Activated naive CD8-positive, alpha-beta T cell treated with anti-CD3 and anti-CD28 coated beads for 36 hours (primary cell): ENCODE results near the gene RGS12. TPM values are rescaled to one million over a fixed set of nuclear protein-coding genes. Genes with fewer than 3 reads are reported as not detected.
A peak's percentile ranks its signal among the peaks of the same experiment; 100 is the strongest.
"Not testable (repeated sequence)": the region's sequence is repeated elsewhere in the genome, so short reads cannot be mapped to it uniquely, and the experiment has no call there.

Experiments
- DNase-seq: peaks from one replicate; pipeline ENCODE4 v3.0.0; 2021
- H3K27ac Mint-ChIP-seq: one replicate; pipeline ENCODE4 v1.8.0; 2022; ENCODE audit warnings: mild to moderate bottlenecking, moderate library complexity, mixed read lengths
- H3K27me3 Mint-ChIP-seq: one replicate; pipeline ENCODE4 v1.8.0; 2022; ENCODE audit warnings: mild to moderate bottlenecking, mixed read lengths
- H3K36me3 Mint-ChIP-seq: one replicate; pipeline ENCODE4 v1.8.0; 2021; ENCODE audit warnings: mild to moderate bottlenecking, mixed read lengths
- H3K4me1 Mint-ChIP-seq: one replicate; pipeline ENCODE4 v1.8.0; 2021; ENCODE audit warnings: mixed read lengths
- H3K4me3 Mint-ChIP-seq: one replicate; pipeline ENCODE4 v1.8.0; 2022; ENCODE audit warnings: mild to moderate bottlenecking, moderate library complexity, mixed read lengths
- H3K9me3 Mint-ChIP-seq: one replicate; pipeline ENCODE4 v1.8.0; 2022; ENCODE audit warnings: mixed read lengths
- total RNA-seq, 2 experiments: library from RNA; stranded (reverse); gene quantifications; one replicate each; pipeline ENCODE4 v1.2.3, GENCODE V29; 2021

The RGS12 gene
- total RNA-seq, 2 experiments from 2014 or later: 1.7 to 2.9 TPM

DNA sequence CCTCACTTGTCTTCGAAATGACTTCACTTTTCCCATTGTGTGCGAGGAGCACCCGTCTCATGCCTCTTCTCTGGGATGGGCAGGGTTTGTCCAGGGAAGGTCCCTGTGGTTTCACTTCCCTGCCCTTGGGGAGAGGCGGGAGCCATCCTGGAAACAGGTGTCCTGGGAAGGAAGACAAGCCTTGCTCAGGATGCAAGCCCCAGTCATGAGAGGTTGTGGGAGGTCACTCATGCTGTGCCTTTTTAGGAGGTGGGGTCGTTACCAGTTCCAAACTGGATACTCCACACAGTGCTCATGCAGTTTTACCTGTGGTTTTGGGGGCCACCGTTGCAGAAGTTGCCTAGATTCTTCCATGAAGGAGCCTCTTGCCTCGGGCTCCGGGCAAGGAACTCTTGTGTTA lies 3.8 kb downstream of the RGS12 start:
- H3K27me3 Mint-ChIP-seq: peaks cover 36% of the 10 kb centered on the region

DNA sequence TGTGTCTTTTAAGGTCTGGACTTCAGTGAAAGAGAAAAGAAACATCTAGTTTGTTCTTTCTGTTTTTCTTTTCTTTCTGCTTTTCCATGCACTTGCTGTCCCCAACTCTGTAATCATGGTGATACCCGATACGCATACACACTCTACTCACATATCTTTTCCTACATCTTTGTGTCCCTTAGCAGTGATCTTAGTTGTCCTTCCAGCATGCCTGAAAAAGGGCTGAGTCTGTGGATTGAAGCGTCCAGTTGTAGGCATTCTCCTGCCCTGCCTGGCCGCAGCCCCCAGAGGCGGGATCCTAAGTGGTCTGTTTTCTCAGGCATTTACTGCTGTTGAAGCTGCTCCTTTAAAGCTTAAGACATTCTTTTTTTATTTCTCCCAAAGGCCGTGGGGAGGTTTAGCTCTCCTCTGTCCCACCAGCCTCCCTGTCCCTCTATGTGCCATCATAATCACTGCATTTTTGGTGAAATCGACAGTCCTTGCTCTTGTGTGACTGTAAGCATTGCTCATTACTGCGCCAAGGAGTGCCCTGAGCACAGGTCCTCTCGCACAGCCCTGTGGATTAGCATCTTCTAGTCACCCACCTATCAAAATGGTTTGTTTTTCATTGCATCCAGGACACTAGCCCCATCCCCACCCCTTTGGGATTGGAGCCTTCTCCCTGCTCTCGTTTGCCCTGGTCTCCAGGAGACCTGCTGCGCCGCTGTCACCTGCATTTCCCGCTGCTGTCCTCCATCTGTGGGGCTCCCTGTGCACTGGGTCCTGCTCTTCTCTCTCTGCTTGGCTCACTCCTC lies 4.4 kb downstream of the RGS12 start:
- H3K27ac Mint-ChIP-seq: no peak overlapping the region
- H3K27me3 Mint-ChIP-seq: peaks cover 34% of the 10 kb centered on the region
- peaks cover 12% of the 10 kb centered on the region for H3K4me1 Mint-ChIP-seq
- no peak overlapping the region for H3K4me3 Mint-ChIP-seq
- no peaks in the 10 kb centered on the region for H3K36me3 Mint-ChIP-seq
- DNase-seq: no peak
- peaks cover 10% of the 10 kb centered on the region for H3K9me3 Mint-ChIP-seq

More for the DNA sequence above, 3.8 kb downstream of the RGS12 start:
- DNase-seq: no peak
- Mint-ChIP-seq H3K27ac (no peak overlapping the region), H3K36me3 (no peaks in the 10 kb centered on the region), H3K4me3 (no peak overlapping the region), H3K4me1 (peaks cover 10% of the 10 kb centered on the region), H3K9me3 (peaks cover 10% of the 10 kb centered on the region)

DNA sequence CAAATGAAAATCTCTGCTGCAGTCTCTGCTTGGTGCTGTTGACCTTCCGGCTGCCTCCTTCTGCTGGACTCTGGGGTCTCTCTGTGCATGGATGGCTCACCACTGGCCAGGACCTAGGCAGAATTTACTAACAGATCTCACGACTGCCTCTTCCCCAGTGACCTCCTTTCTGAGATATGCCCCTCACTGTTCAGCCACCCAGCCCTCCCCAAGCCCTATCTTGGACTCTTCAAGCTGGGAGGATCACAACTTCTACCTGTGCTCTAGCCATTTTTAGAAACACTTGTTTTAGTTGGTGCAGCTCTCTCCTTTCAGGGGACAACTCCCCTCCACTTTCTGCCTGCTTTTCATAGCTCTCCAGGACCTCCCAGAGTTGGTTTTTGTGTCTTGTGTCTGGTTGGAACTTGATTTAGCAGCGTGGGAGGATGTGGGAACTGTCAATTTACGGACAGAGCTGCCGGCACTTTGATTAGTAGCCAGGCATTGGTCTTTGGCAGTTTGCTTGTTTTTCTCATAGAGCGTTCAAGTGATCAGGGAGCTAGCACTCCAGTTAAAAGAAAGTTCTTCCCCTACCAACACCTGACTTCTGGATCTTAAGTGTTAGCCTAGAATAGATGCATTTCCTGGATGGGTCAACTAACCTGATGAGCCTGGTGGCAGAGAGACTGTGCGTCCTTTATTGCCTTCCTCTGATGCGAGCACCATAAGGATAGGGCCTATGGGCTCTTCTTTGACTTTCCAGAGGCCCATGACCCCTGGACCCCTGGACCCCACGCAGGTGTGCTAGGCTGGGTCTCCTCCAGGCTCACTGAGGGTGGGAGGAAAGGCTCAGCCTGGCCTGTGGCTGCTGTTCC lies 6.5 kb downstream of the RGS12 start:
- Mint-ChIP-seq H3K9me3 (peaks cover 10% of the 10 kb centered on the region), H3K36me3 (no peaks in the 10 kb centered on the region), H3K27me3 (peaks cover 42% of the 10 kb centered on the region), H3K4me3 (no peak overlapping the region), H3K27ac (no peak overlapping the region), H3K4me1 (peaks cover 29% of the 10 kb centered on the region)
- DNase-seq: no peak

GRCh38 chr4:3299976-3300671 lies 7.3 kb downstream of the RGS12 start:
- peaks cover 10% of the 10 kb centered on the region for H3K9me3 Mint-ChIP-seq
- peaks cover 39% of the 10 kb centered on the region for H3K27me3 Mint-ChIP-seq
- H3K4me3 Mint-ChIP-seq: no peak overlapping the region
- H3K4me1 Mint-ChIP-seq: peaks cover 32% of the 10 kb centered on the region
- no peak for DNase-seq
- no peaks in the 10 kb centered on the region for H3K36me3 Mint-ChIP-seq
- H3K27ac Mint-ChIP-seq: no peak overlapping the region

DNA sequence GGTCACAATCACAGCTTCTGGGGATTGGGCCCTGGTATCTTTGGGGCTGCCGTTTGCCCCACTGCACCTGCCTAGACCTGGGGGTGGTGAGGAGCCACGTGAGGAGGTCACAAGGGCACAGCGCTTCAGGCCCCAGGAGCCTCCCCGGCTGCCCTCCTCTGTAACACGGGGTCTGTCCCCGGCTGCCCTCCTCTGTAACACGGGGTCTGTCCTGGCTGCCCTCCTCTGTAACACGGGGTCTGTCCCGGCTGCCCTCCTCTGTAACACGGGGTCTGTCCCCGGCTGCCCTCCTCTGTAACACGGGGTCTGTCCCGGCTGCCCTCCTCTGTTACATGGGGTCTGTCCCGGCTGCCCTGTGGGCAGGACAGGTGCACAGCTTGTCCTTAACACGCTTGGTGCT lies 8.1 kb downstream of the RGS12 start:
- Mint-ChIP-seq H3K27me3 (peaks cover 42% of the 10 kb centered on the region), H3K9me3 (peaks cover 10% of the 10 kb centered on the region), H3K4me1 (peaks cover 34% of the 10 kb centered on the region)
- not testable (repeated sequence) for DNase-seq, H3K4me3 Mint-ChIP-seq, H3K36me3 Mint-ChIP-seq, H3K27ac Mint-ChIP-seq

DNA sequence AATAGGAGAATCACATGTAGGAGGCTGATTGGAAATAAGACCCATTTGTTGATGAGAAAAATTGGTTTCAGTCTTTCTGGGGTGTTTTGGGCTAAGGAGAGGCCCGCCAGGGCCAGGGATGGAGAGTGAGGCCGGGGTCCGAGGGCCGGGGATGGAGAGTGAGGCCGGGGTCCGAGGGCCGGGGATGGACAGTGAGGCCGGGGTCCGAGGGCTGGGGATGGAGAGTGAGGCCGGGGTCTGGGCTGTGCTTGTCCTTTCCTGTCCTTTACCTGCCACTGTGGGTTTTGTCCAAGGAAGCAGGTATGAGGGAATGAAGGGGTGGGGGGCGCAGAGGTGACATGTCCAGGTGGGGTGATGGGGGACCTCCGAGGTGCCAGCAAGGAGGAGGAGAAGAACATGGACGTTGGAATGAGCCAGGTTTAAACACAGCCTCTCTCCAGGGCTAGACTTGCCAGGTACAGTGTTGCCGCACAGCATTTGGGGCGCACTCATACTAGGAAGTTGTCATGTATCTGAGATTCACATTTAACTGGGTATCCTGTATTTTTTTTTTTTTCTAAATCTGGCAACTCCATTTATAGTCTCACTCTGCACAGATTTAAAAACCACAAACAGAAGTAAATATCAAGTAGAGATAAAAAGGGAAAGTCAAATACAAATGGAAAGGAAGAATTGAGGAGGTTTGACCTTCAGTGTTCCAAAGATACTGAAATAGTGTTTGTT lies 8.8 kb downstream of the RGS12 start:
- peaks cover 38% of the 10 kb centered on the region for H3K4me1 Mint-ChIP-seq
- peaks cover 43% of the 10 kb centered on the region for H3K27me3 Mint-ChIP-seq
- H3K9me3 Mint-ChIP-seq: peaks cover 10% of the 10 kb centered on the region
- H3K36me3 Mint-ChIP-seq: no peaks in the 10 kb centered on the region
- H3K4me3 Mint-ChIP-seq: no peak overlapping the region
- no peak for DNase-seq
- H3K27ac Mint-ChIP-seq: no peak overlapping the region

- H3K27ac Mint-ChIP-seq: peak overlapping the region; percentile 67
- peaks cover 8% of the 10 kb centered on the region for H3K9me3 Mint-ChIP-seq
- peaks cover 43% of the 10 kb centered on the region for H3K27me3 Mint-ChIP-seq
- H3K36me3 Mint-ChIP-seq: no peaks in the 10 kb centered on the region
- H3K4me1 Mint-ChIP-seq: peaks cover 38% of the 10 kb centered on the region
- peak; percentile 86 for DNase-seq
- peak overlapping the region; percentile 63 for H3K4me3 Mint-ChIP-seq
Measured at GRCh38 chr4:3302173-3302785, 9.5 kb downstream of the RGS12 start.

DNA sequence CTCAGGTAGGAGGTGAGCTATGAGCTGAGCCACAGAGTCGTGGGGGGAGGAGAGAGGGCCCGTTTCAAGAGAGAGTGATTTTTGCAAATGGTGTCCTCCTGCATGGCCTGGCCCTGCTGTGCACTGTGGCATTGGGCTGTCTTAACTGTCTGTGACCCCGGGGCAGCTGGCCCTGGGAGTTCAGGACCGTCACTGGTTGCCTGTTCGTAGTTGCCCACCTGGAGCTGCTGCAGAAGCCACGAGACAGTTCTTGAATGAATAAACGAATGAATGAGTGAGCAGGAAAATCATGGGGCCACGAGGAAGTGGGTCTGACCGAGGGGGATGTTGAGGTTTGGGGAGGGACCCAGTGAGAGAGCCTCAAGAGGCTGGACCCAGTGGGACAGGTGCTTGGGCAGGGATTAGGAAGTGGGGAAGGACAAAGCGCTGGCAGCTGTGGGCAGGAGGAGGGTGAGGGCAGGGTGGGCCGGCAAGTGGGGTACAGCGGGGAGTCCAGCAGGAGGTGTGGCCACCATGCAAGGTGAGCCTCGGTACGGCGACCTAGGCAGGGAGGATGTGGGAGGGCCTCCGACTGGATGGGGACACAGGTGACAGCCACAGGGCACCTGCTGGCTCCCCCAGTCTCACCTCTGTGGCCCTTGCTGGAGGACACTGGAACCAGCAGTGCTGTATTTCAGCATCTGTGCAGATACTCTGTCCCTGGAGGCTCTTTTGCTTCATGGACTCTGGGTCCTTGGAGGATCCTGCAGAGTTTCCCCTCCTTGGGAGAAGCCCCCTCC lies 10.2 kb downstream of the RGS12 start:
- Mint-ChIP-seq H3K9me3 (peaks cover 4% of the 10 kb centered on the region), H3K36me3 (no peaks in the 10 kb centered on the region), H3K27me3 (peaks cover 40% of the 10 kb centered on the region), H3K27ac (peak overlapping the region; percentile 67), H3K4me3 (peak overlapping the region; percentile 63), H3K4me1 (peaks cover 38% of the 10 kb centered on the region)
- peak; percentile 17 for DNase-seq

- H3K4me3 Mint-ChIP-seq: no peak overlapping the region
- peaks cover 38% of the 10 kb centered on the region for H3K4me1 Mint-ChIP-seq
- DNase-seq: no peak
- H3K9me3 Mint-ChIP-seq: no peaks in the 10 kb centered on the region
- no peaks in the 10 kb centered on the region for H3K36me3 Mint-ChIP-seq
- H3K27ac Mint-ChIP-seq: no peak overlapping the region
- H3K27me3 Mint-ChIP-seq: peaks cover 42% of the 10 kb centered on the region
Measured at GRCh38 chr4:3303565-3303824, 10.7 kb downstream of the RGS12 start.

DNA sequence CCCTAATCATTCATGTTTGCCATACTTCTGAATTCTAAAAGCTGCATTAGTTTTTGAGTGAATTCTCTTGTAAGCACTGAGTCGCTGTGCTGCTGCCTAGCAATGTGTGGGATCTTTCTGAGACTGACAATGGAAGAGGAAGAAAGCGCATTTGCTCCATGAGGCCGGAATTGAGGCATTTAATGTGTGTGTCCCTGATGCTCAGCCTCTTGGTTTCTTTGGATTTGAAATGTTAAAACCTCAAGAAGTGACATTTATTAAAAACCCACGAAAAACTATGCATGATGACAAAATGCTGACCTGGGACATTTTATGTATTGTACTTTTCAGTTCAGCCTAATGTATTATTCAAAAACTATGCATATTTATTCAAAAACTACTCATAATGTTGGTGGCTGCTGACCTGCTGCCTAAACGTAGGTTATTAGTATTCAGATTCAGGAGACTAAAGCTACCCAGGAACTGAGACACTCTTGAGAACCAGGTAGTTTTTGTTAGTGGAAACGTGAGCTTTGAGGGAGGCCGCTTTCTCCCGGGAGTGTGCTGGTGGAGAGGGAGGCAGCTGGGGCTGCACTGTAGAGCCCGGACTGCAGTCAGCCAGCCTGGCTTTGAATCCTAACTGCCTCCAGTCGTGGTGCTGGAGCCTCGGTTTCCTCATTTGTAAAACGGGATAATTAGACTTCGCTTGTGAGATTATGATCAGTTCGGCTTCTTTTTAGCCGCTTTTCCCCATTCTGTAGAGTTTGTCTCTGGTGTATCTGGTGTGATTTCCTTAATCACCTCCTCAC lies 11.3 kb downstream of the RGS12 start:
- DNase-seq: no peak
- no peaks in the 10 kb centered on the region for H3K36me3 Mint-ChIP-seq
- H3K4me3 Mint-ChIP-seq: no peak overlapping the region
- H3K9me3 Mint-ChIP-seq: no peaks in the 10 kb centered on the region
- peaks cover 38% of the 10 kb centered on the region for H3K4me1 Mint-ChIP-seq
- no peak overlapping the region for H3K27ac Mint-ChIP-seq
- peaks cover 42% of the 10 kb centered on the region for H3K27me3 Mint-ChIP-seq

- no peaks in the 10 kb centered on the region for H3K9me3 Mint-ChIP-seq
- H3K27ac Mint-ChIP-seq: no peak overlapping the region
- no peak for DNase-seq
- no peaks in the 10 kb centered on the region for H3K36me3 Mint-ChIP-seq
- H3K4me3 Mint-ChIP-seq: no peak overlapping the region
- H3K4me1 Mint-ChIP-seq: peaks cover 38% of the 10 kb centered on the region
- peaks cover 42% of the 10 kb centered on the region for H3K27me3 Mint-ChIP-seq
Measured at GRCh38 chr4:3304831-3305609, 12.2 kb downstream of the RGS12 start.

GRCh38 chr4:3305610-3306371 lies 13.0 kb downstream of the RGS12 start:
- peaks cover 42% of the 10 kb centered on the region for H3K27me3 Mint-ChIP-seq
- no peaks in the 10 kb centered on the region for H3K9me3 Mint-ChIP-seq
- no peak overlapping the region for H3K4me3 Mint-ChIP-seq
- H3K27ac Mint-ChIP-seq: no peak overlapping the region
- no peak for DNase-seq
- H3K36me3 Mint-ChIP-seq: no peaks in the 10 kb centered on the region
- peaks cover 38% of the 10 kb centered on the region for H3K4me1 Mint-ChIP-seq
